ENCODE results near the gene SLC10A6.

The SLC10A6 gene

DNA sequence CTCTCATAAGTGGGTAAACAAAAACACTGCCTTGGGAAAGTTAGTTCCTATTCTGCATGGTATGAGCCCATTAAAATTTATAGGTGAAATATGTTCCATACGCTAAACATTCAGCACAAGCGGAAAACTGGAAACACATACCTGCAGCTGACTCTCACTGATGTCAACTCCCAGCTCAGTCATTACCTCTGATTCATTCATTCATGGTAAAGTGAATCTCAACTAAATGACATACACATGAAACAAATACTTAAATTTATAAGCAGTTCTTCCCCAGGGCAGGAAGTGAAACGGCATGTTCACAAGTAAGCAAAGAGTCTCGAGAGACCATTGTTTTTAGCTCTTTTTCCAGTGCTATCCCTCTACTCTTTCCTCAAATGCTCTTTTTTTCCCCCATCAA lies 1.6 kb downstream of the SLC10A6 start:
- DNase-seq = no peak

GRCh38 chr4:86846921-86847320 lies 2.3 kb downstream of the SLC10A6 start:
- DNase-seq = no peak

- DNase-seq = no peak
These were observed 3.6 kb downstream of the SLC10A6 start for GRCh38 chr4:86845593-86845992.

DNA sequence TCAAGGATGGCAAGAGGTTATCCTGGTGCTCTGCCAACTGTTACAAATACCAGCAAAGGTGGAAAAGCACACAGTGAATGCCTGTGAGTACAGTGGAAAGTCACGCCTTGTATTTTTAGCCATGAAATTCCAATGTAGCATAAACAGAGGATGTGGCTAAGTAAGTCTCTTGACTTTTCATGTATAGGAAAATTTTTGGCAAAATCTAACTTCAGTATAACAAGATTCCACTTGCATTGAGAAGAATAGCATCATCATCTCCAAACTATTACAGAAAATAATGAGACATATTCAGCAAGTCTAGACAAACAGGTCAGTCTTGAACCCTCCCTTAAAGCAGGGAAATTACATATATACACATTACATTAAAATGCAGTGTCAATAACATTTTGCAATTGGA lies 7.9 kb downstream of the SLC10A6 start:
- peak; percentile 17 for DNase-seq

- no peak for DNase-seq
These were observed 8.3 kb downstream of the SLC10A6 start for GRCh38 chr4:86840858-86841257.

DNA sequence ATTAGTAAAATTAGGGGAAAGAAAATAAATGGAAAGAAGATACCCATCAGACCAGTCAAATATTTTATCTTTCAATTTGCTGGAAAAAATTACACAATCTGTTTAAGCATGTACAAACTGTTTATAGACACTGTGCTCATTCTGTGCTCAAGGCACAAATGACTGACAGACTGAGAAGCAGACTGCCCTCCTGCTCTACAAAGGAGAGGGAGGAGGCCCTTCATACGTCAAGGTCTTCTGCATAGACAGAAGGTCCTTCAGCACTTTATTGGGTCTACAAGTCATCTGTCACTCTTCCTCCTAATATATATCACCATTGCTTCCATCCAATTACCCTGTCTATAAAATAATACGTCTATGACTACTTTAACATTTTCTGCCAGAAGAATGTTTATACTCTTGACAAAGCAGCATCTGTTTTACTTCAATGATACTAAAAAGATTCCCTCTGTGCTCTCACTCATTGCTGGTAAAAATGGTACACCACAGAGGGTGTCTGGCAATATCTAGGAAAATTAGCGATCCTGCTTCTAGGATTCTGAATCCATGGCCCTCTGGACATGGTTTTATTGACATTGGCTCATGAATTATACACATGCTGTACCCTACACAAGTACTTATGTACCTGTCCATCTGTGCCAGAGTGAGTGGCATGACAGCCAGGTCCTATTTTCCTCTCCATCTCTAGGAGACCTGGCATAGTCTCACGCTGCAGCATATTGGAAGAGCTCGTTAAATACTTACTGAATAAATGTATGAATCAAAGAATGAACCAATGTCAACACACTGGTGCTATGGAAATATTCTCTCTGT lies 11.3 kb downstream of the SLC10A6 start:
- no peak for DNase-seq

GRCh38 chr4:86835677-86836076 lies 13.5 kb downstream of the SLC10A6 start:
- DNase-seq = no peak

DNA sequence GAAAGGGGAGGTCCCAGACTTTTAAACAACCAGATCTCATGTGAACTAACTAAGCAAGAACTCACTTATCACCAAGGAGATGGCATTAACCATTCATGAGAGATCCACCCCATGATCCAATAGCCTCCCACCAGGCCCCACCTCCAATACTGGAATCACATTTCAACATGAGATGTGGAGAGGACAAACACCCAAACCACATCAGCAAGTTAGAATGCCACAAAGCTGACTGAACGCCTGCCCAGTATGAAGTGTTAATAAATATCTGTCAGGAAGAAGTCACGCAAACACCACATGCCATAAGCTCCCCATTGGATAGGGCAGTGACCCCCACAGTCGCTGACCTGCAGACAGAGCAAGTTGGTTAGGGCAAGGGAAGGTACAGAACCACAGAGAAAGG lies 14.3 kb downstream of the SLC10A6 start:
- DNase-seq = peak; percentile 9

DNA sequence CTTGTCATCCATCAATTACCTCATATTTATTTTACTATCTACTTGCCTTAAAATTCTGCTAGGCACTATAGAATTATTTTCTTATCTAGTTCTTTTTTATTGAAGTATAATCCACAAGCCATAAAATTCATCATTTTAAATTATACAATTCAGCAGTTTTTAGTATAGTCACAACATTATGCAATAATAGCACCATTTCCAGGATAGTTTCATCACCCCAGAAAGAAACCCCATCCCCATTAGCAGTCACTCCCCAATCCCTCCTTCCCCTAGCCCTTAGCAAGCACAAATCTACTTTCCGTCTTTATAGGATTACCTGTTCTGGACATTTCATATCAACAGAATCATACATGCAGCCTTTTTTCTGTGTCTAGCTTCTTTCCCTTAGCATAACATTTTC lies 15.6 kb downstream of the SLC10A6 start:
- no peak for DNase-seq

DNA sequence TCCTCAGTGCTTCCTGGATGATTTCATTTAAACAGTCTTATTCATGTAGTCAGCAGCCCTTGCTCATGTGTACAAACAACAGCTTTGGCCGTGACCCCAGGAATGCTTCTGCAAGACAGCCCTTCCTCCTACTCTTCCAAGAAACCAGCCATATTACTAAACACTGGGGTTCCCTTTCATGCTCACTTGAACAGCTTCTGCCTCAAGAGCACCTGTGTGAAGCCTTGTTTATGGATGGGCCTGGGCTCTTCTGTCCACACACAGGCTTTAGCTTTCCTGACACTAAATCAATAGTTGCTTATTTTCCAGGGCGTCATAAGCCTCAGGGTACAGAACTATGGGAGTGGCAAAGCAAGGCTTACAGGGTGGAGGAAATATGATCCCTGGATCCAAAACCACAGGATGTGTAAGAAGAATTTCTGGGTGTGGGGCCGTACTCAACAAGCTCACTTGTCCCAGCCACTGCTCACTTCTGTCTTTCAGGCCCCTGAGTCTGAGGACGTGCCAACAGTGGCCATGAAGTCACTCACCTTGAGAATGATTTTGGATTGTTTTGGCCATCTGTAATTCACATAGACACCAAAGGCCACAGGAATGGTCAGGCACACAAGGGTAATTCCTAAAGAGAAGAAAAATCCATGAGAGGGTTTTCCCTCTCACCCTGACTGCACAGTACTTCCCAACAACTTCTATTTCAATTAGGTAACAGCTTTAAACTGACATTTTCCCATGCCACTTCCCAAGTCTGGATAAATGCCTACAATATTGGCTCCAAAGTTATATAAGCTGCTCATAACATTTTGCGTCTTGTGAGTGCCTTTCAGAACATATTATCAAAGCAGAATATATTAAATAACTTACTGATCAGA lies 17.7 kb downstream of the SLC10A6 start:
- peak; percentile 77 for DNase-seq

GRCh38 chr4:86825511-86825910 lies 23.7 kb downstream of the SLC10A6 start:
- peak; percentile 4 for DNase-seq

- DNase-seq = no peak
These were observed 27.0 kb downstream of the SLC10A6 start for GRCh38 chr4:86822136-86822535.

DNA sequence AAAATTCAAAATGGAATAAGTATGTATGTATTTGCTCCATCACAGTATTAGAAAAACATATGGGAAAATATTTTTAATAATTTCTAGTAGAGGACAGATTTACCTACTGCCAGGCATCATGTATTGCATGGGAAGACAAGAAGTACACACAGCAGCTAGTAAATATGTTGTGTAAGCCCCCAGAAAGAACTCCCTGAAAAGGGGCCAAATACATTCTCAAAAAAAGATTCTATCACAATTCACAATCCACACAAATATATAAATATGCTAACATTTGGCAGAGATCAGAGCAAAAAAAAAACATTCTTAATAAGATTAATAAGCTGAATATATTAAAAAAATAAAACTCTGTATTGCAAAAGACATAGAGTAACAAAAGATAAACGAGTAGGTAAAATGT lies 28.0 kb downstream of the SLC10A6 start:
- no peak for DNase-seq

- no peak for DNase-seq
These were observed 29.6 kb downstream of the SLC10A6 start for GRCh38 chr4:86819561-86819960.

- DNase-seq = no peak
These were observed 30.3 kb downstream of the SLC10A6 start for GRCh38 chr4:86818841-86819240.

DNA sequence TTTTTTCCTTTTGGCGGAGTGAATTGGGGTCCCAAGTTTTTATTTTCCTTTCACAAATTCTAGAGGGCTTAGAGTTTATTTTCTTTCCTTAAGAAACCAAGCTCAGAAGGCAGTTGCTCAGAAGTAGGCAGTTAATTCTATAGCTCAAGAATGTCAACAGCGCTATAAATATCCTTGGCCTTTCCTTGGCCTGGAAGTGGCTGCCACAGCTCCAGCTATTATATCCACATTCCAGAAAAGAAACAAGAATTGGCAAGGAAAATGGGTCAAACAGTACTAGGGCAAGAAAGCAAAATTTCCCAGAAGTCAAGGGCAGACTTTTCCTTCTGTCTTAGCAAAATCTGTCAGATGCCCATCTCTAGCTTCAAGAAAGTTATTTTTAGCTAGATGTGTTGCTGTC lies 31.0 kb downstream of the SLC10A6 start:
- DNase-seq = no peak

DNA sequence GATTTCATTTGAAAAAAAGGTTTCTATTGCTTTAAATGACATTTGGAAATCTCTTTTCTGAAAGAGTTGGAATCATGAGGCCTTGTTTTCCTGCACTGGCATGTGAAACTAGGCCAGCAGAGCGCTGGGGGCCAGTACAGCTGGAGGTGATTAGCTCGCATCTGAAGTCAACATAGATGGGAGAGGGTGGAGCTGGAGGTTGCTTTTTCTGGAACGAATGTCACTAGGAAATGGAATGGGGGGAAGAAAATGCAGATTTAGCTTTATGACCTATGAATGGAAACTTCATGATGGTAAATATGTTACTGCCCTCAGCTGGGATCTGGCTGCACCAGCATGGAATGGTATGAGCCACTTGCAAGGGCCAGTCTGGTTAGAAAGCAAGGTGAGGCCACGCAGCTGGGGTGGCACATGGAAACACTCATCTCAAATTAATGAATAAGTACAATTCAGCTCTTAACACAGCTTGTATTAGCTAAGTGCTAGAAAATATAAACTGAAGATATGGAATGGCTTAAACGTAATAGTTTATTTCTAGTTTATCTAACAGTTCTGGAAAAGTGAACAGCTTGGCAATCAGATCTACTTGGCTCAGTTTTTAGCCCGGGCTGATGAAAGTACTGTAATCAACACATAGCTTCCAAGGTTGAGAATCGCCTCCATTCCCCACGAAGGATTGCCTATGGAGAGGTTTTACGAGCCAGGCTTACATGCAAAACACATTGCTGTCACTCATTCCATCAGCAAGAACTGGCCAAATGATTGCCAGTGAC lies 32.5 kb downstream of the SLC10A6 start:
- DNase-seq = no peak

DNA sequence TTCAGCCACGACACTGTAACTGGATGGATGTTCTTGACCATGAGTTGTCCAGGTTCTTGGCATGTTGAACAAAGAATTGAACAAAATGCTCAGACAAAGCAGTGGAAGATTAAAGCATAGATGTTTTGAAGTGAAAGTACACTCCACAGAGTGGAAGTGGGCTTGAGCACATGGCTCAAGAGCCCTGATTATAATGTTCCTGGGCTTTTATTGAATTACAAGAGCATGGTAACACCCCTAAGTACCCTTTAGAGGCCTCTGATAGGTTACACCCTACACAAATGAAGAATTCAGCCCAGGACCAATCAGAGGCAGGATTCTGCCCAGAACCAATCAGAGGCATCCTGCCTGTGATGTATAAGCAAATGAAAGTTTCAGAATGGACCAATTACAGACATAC lies 33.5 kb downstream of the SLC10A6 start:
- DNase-seq = no peak

DNA sequence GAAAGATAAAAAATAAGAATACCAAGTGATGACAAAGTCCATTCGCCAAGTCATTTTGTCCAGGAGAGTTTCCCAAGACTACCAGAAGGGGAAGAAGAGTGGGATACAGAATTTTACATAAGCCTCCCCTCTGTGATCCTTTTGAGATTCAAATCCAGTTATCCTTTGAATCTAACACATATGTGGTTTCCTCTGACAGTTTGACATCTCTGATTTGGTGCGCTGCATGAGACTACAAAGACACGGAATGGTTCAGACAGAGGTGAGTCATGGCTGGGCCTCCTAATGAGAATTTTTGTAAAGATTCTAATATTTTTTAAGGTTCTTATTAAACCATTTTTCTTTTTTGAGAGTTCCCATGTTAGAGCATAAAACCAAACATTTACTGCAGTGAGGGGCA lies 38.3 kb downstream of the SLC10A6 start:
- no peak for DNase-seq

DNA sequence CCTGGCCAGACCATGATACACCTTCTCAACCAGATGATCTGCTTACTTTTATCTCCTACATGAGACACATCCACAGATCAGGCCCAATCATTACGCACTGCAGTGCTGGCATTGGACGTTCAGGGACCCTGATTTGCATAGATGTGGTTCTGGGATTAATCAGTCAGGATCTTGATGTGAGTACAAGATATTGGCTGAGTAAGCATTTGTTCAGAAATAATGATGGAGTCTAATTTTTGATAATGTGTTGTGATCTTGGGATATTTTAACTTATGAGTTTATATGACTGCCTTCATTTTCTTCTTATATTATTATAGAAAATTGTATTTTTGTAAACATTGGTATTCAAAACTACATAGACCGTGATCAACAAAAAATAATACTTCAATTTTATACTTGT lies 39.4 kb downstream of the SLC10A6 start:
- no peak for DNase-seq

- no peak for DNase-seq
These were observed 58.1 kb downstream of the SLC10A6 start for GRCh38 chr4:86791126-86791525.

- DNase-seq = no peak
These were observed 60.4 kb downstream of the SLC10A6 start for GRCh38 chr4:86788826-86789225.

DNA sequence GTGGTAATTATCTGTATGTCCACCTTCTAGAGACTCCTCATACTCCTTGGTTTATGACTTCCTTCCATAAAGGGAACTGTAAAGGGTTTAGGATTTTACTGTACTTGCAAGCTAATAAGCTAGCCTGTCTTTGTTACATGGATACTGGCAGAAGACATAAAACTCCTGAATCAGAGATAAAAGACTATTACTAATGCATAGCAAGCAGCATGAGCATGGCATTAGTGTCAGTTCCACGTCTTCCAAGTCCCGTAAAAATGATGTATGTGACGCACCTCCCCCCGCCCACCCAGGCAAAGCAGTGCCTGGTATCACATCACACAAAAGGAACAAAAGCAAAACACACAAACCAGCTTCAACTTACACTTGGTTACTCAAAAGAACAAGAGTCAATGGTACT lies 71.0 kb downstream of the SLC10A6 start:
- DNase-seq = no peak

All from NCI-H226 (cell line).